ENCODE results near the gene CALHM6.
"Not testable (repeated sequence)": the region's sequence is repeated elsewhere in the genome, so short reads cannot be mapped to it uniquely, and the experiment has no call there.

Gene CALHM6

DNA sequence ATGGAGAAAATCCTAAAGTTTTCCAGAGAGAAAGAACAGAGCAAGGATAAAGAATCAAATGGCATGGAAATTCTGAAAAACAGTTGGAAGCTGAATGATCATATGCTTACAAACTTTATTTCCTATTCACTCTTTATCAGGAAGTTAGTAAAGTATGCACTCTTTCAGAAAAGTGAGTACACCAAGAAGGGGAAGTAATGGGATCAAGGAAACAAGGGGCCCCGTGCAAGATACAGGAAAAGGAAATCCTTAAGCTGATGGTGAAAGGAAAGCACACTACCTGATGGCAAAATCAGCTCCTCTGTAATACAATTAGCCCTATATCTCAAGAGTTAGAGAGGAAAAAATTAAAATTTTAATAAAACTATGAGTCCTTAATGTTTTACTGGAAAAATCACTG, 14.0 kb downstream of the CALHM6 start:
- in situ Hi-C loops (cut with MboI; ENCODE audit: low sequenced_read_pairs): no loop called here

- in situ Hi-C loops (cut with MboI; ENCODE audit: low sequenced_read_pairs): no loop called here
These were observed 15.0 kb downstream of the CALHM6 start for GRCh38 chr6:116476002-116476678.

- in situ Hi-C loops (cut with MboI; ENCODE audit: low sequenced_read_pairs): no loop called here
These were observed 21.6 kb downstream of the CALHM6 start for GRCh38 chr6:116482780-116483179.

GRCh38 chr6:116483616-116484015, 22.4 kb downstream of the CALHM6 start:
- in situ Hi-C loops (cut with MboI; ENCODE audit: low sequenced_read_pairs): no loop called here

DNA sequence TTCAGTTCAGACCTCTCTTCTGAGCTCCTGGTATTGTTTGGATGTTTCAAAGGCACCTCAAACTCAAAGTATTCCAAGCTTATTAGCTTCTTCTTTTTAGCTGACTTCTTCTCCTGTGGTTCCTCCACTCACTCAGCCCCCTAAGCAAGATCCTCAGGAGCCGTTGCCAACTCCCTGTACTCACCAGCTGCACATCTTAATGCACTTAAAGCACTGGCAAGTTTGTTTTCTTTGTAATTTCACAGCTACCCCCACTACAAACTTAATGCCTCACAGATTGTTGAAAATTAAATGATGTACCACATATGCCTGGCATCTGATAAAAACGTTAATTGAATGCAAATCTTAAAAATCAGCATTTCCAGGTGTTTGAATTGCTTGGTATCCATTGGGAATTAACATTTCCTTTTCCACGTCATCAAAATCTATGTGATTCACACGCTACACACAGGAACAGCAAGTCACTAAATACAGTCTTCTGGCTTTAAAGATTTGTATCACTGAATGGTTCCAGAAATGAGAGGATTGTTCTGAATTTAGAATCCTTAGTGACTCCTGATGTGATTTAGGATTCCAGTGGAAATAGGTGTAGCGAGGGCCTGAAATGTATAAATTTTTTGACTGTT, 24.5 kb downstream of the CALHM6 start:
- in situ Hi-C loops (cut with MboI; ENCODE audit: low sequenced_read_pairs): no loop called here

- in situ Hi-C loops (cut with MboI; ENCODE audit: low sequenced_read_pairs): no loop called here
These were observed 30.6 kb downstream of the CALHM6 start for GRCh38 chr6:116491610-116492330.

- in situ Hi-C loops (cut with MboI; ENCODE audit: low sequenced_read_pairs): no loop called here
These were observed 31.3 kb downstream of the CALHM6 start for GRCh38 chr6:116492331-116493067.

GRCh38 chr6:116495161-116495560, 34.0 kb downstream of the CALHM6 start:
- in situ Hi-C loops (cut with MboI; ENCODE audit: low sequenced_read_pairs): not testable (repeated sequence)

DNA sequence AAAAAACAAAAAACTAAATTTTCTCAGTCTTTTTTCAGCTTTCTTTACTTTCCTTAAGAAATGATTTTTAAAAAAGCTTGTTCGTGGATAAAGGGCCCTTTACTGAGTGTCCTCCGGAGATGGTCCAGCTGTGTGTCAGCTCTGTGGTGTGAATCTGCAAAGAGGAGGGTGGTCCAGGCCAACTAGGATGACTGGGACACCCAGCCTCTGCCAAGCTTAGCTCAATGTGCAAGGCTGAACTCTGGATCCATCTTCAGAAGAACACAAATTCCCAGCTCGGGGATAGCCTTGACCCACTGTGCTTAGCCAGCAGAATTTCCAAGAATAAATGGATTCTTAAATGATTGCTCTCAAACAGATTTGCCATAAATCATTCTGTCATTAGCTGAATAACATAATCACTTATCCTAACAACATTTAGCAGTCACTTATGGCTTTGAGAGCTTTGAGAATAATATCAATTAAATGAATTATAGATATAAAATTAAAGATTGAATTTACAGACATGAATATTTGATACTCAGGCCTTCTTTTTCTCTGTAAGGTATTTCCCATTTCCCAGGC, 36.0 kb downstream of the CALHM6 start:
- in situ Hi-C loops (cut with MboI; ENCODE audit: low sequenced_read_pairs): no loop called here

GRCh38 chr6:116500969-116501433, 39.8 kb downstream of the CALHM6 start:
- in situ Hi-C loops (cut with MboI; ENCODE audit: low sequenced_read_pairs): no loop called here

DNA sequence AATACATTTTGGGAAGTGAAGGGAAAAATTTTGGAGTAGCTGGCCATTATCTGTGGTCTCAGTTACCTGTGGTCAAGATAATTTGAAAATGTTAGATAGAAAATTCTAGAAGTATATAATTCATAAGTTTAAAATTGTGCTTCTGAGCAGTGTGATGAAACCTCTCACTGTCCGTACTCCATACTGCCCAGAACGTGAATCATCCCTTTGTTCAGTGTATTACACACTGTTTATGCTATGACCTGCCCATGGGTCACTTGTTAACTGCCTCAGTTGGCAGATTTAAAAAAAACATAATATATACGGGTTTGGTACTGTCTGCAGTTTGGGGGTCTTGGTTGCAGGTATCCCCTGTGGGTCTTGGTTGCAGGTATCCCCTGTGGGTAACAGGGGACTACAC, 46.1 kb downstream of the CALHM6 start:
- in situ Hi-C loops (cut with MboI; ENCODE audit: low sequenced_read_pairs): no loop called here

- in situ Hi-C loops (cut with MboI; ENCODE audit: low sequenced_read_pairs): no loop called here
These were observed 47.4 kb downstream of the CALHM6 start for GRCh38 chr6:116508527-116508926.

- in situ Hi-C loops (cut with MboI; ENCODE audit: low sequenced_read_pairs): no loop called here
These were observed 50.4 kb downstream of the CALHM6 start, which contains the start of gene CALHM5 for GRCh38 chr6:116511424-116512110. CALHM5 (plus strand) TSS chr6:116511639; CDS start chr6:116511697, 58 bp downstream.

GRCh38 chr6:116512111-116512559, 51.0 kb downstream of the CALHM6 start:
- in situ Hi-C loops (cut with MboI; ENCODE audit: low sequenced_read_pairs): no loop called here

- in situ Hi-C loops (cut with MboI; ENCODE audit: low sequenced_read_pairs): no loop called here
These were observed 51.6 kb downstream of the CALHM6 start for GRCh38 chr6:116512734-116513133.

All from HL-60/S4 (cell line).